Non-pigmented ciliary epithelial cell (primary cell): ENCODE data around the gene HMGXB4.

Experiments used
- DNase-seq: peaks from one replicate; pipeline ENCODE4 v3.0.0-alpha.2; 2010; ENCODE audit warnings: low read depth

The HMGXB4 gene

DNA sequence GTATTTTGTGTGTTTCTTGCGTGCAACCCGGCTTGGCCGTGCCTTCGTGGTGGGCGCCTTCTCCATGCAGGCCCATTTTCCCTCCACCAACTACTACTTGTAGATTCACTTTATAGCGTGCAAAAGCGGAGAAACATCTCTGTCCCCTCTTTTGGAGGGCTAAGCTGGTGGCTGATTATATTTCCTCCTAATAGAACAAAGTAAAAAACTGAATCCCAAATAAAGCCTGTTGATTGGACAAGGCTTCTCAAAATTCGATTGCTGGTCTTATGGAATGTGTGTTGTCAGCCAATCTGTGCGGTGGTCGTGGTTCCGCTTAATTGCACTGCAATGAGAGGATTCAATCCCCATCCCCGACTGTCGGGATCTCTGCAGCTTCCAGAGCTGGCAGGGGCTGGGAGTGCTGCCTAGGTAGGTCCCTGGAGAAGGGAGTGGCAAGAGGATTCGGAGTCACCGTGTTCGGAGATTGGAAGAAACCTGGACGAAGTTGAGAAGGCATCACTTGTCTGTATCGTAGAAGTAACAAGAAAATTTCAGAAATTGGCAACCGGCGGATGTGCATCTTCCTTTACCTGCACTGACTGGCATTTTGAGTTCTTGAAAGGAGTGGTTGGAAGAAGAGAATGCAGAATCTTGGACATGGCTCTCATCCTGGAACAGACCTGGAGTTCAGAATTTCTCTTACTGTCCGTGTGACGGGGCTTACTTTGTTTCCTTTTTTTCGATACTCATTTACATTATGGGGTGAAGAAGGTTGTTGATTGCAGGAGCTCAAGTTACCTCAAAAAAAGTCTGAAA, 1.1 kb downstream of the HMGXB4 start:
- no peak for DNase-seq

- no peak for DNase-seq
Observed at GRCh38 chr22:35264986-35265385, 7.7 kb downstream of the HMGXB4 start.

- DNase-seq = no peak
Observed at GRCh38 chr22:35266277-35266676, 9.0 kb downstream of the HMGXB4 start.

GRCh38 chr22:35269630-35270029, 12.3 kb downstream of the HMGXB4 start:
- DNase-seq = no peak

DNA sequence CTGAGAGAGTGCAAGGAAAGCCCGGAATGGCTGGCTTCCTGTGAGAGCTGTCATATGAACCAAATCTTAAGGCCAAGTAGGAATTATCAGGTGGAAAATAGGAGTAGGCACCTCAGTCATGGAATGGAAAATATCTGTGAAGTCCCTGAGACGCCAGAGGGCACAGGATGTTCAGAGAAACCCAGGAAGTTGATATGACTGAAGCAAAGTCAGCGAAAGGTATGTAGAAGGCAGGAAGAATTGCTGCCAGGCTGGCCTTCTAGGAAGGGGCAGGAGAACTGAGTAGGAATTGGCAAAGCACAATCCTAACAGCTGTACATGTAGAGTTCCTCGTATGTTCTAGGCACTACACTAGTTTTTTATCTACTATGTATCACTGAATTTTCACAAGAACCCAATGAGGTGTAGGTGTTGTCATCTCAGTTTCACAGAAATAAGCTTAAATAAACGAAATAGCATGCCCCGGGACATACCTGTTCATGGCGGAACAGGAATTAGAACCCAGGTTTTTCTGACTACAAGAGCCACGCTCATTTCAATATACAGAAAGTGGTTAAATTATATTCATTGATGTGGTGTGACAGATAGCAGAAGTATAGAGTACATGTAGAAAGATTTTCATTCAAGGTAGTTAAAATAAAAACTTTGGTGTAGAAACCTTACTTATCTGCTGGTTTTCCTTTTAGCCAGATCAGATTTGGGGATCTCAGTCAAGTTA, 17.0 kb downstream of the HMGXB4 start:
- no peak for DNase-seq

DNA sequence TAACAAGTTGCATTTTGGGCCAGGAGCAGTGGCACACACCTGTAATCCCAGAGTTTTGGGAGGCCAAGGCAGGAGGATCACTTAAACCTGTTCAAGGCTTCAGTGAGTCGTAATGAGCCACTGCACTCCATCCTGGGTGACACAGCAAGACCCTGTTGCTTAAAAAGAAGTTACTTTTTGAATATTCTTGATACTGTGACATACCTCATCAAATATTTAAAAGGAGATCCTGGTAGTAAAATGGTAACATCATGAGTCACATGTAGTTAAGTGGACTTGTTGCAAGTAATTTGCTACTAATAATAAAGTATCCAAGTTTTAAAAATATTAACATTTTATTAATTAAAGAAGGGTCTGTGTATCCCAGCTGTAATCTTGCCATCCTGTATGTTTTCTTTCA, 18.3 kb downstream of the HMGXB4 start:
- DNase-seq = no peak

- DNase-seq = no peak
Observed at GRCh38 chr22:35276019-35276418, 18.7 kb downstream of the HMGXB4 start.

DNA sequence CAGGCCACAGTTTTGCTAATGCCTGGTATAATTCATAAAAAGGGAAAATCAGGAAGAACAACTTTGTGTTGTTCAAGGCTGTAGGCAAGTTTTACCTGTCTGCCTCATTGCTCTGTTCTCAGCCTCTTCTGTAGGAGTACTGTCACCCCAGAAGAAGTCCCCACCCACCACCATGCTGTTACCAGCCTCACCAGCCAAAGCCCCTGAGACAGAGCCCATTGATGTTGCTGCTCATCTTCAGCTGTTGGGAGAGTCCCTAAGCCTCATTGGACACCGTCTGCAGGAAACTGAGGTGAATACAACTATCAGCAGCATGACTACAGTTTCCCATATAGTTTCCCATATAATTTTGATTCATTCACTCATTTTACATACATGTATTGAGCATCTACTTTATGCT, 30.8 kb downstream of the HMGXB4 start:
- no peak for DNase-seq

- DNase-seq = no peak
Observed at GRCh38 chr22:35292786-35293185, 35.5 kb downstream of the HMGXB4 start.

GRCh38 chr22:35296051-35296450, 38.8 kb downstream of the HMGXB4 start:
- no peak for DNase-seq

GRCh38 chr22:35299217-35299672, 42.0 kb downstream of the HMGXB4 start:
- DNase-seq = no peak

DNA sequence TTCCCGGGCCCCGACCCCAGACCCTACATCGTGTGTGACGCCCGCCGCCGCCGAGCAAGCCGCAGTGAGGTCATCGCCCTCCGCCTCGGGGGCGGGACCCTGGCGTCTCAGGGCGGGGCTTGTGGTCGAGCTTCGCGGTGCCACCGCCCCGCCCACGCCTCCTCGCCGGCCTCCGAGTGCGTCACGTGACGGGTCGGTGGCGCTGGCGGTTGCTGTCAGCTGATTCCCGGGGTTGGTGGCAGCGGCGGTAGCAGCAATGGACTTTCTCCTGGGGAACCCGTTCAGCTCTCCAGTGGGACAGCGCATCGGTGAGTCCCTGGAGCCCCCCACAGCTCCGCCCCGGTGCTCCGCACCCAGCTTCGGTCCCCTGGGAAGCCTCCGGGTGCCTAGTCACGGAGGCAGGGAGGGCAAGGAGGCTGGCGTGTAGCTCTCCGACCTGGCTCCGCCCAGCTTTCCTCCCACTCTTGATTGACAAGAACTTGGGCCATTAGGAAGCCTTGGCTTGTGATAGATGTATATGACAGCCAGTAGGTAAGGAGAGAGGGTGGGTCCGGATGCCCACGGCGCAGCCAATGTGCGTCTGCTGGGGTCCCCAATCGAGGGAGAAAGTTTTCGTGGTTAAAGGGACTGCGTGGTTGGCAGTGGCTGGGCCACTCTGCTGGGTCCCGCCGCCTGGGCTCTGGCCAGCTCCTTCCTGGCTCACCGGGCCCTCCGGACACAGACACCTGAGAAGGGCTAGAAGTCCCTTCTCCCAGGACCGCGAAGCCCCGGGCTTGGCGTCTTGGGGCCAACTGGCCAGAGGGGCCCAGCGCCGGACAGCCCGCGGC, 42.6 kb downstream of the HMGXB4 start, which contains the start of gene TOM1:
TSS of gene TOM1 (plus strand) at position 222 of the 827 bp plus-strand sequence. CDS start at position 257, 35 bp downstream.
- DNase-seq = peak; percentile 97

DNA sequence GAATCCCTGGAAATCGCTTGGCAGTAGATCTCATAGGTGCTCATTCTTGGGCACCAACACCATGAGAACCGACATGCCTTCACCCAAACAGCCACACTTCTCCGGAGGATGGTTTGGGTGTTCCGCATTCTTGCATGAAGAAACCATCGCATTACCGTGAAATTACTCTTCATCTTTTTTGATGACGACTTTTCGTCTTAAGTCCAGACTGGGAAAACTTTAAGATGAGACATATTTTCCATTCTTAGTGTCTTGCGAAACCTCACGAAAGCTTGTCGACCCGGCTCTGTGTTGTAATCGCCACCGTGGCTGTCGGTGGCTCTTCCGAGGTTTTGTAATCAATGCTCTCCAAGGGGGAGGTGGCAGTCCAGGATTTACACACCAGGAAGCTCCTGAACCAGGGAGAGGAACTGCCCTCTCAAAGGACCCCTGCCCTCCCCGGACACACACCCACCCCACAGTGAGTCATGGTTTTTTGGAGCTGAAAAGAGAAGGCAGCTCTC, 44.1 kb downstream of the HMGXB4 start:
- peak; percentile 89 for DNase-seq

DNA sequence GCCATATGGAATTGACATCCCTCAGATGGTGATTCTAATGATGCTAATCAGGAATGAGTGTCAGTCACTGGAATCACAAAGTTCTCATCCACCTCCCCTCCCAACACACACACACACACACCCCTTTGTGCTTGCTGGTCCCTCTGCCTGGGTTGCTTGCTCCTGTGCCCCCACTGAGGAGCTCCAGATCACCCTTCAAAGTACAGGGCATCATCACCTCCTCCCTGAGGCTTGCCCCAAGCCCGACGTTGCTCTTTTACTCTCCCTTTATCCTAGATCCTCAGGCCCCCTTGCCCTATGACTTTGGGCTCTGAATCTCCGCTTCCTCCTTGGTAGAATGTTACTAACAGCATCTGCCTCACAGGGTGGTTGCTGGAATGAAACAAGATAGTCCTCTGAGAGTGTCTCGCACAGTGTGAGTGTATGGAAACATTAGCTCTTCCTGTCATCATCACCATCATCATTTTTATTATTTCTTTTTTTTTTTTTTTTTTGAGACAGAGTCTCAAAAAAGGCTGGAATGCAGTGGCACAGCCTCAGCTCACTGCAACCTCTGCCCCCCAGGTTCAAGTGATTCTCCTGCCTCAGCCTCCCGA, 45.8 kb downstream of the HMGXB4 start:
- no peak for DNase-seq

- no peak for DNase-seq
Observed at GRCh38 chr22:35305525-35306070, 48.3 kb downstream of the HMGXB4 start.

GRCh38 chr22:35306350-35306967, 49.2 kb downstream of the HMGXB4 start:
- no peak for DNase-seq

DNA sequence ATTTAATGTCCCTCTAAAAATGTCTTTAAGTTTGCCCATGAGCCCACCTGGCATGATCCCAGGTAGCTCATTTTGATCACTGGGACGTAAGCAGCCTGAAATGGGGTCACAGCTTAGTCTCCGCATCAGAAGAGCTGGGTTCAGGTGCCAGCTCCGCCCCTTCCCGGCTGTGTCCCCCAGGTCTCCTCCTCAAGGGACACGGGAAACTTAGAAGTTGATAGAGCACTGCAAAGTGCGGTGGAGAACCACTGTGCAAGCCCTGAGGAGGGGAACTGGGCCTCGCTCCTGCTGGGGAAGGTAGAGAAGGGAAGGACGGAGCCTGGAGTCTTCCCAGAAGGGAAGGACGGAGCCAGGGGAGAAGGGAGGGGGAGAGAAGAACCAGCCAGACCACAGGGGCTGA, 50.1 kb downstream of the HMGXB4 start:
- no peak for DNase-seq

DNA sequence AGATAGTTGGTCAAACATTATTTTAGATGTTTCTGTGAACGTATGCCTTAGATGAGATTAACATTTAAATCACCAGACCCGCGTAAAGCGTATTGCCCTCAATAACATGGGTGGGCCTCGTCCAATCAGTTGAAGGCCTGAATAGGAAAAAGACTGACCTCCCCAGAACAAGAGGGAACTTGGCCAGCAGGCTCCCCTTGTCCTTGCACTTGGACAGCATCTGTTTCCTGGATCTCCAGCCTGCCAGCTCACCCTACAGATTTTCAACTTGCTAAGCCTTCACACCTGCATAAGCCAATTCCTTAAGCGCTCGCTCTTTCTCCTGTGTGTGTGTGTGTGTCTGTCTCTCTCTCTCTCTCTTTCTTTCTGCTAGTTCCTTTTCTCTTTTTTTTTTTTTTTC, 50.6 kb downstream of the HMGXB4 start:
- no peak for DNase-seq

DNA sequence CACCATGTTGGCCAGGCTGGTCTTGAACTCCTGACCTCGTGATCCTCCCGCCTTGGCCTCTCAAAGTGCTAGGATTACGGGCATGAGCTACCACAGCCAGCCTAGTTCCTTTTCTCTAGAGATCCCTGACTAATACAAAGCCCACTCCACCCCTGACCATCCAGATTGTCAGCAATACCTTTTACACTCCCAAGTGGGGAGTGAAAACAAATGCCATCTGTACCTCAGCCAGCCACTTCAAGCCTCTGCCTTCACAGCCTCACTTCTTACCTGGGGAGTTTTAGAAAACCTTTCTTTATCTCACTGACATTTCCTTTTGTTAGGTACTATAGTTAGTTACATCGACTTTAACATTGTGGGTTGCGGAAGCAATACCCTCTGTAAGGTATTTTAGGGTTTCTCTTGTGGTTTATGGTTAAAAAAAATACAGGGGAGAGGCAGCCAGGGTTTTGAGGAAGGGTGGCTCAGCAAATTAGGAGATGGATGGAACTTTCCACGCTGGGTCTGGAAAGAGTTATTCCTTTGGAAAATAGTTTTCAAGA, 51.3 kb downstream of the HMGXB4 start:
- DNase-seq = no peak
